GM12892 (cell line): ENCODE data around the gene EPHX1.
"Not testable (repeated sequence)": the region's sequence is repeated elsewhere in the genome, so short reads cannot be mapped to it uniquely, and the experiment has no call there.

ENCODE experiments used
- POLR2A ChIP-seq: IDR thresholded peaks from 2 replicates; pipeline ENCODE4 v1.6.1; 2011; ENCODE audit warnings: low read depth, low read length, control low read depth
- POLR2AphosphoS5 ChIP-seq: IDR thresholded peaks from 2 replicates; pipeline ENCODE4 v1.6.1; 2011; ENCODE audit warnings: low read depth, low read length, control low read depth

GRCh38 chr1:225789142-225789541, 20.8 kb upstream of the EPHX1 start:
- not testable (repeated sequence) for TF ChIP-seq POLR2A, POLR2AphosphoS5
